Left hindlimb (tissue), 1 donor: ENCODE data around the gene SCYGR1.
"Not testable (repeated sequence)": the region's sequence is repeated elsewhere in the genome, so short reads cannot be mapped to it uniquely, and the experiment has no call there.

Experiments used
- DNase-seq: peaks from one replicate; pipeline ENCODE4 v3.0.0-alpha.2; 2018

The SCYGR1 gene

GRCh38 chr2:227387583-227387982, at the start of gene SCYGR1:
Gene SCYGR1 (minus strand): TSS chr2:227387949. CDS start chr2:227387949, 0 bp downstream.
- not testable (repeated sequence) for DNase-seq

- no peak for DNase-seq
Measured at GRCh38 chr2:227436436-227437174, 48.9 kb upstream of the SCYGR1 start.

- no peak for DNase-seq
Measured at GRCh38 chr2:227433171-227433570, 45.4 kb upstream of the SCYGR1 start.

GRCh38 chr2:227430639-227431038, 42.9 kb upstream of the SCYGR1 start:
- no peak for DNase-seq

GRCh38 chr2:227428731-227429285, 41.1 kb upstream of the SCYGR1 start:
- no peak for DNase-seq

GRCh38 chr2:227423656-227424499, 36.1 kb upstream of the SCYGR1 start:
- DNase-seq, result no peak

GRCh38 chr2:227420087-227421052, 32.6 kb upstream of the SCYGR1 start:
- DNase-seq, result no peak

- DNase-seq, result no peak
Measured at GRCh38 chr2:227416701-227417100, 29.0 kb upstream of the SCYGR1 start.

- no peak for DNase-seq
Measured at GRCh38 chr2:227415538-227416424, 28.0 kb upstream of the SCYGR1 start.

GRCh38 chr2:227414846-227415245, 27.1 kb upstream of the SCYGR1 start:
- no peak for DNase-seq

GRCh38 chr2:227413371-227413770, 25.6 kb upstream of the SCYGR1 start:
- no peak for DNase-seq

- DNase-seq, result no peak
Measured at GRCh38 chr2:227412877-227413276, 25.1 kb upstream of the SCYGR1 start.

- no peak for DNase-seq
Measured at GRCh38 chr2:227411990-227412350, 24.2 kb upstream of the SCYGR1 start.

GRCh38 chr2:227411320-227411989, 23.7 kb upstream of the SCYGR1 start:
- DNase-seq, result no peak

GRCh38 chr2:227410191-227410590, 22.4 kb upstream of the SCYGR1 start:
- DNase-seq, result no peak

- DNase-seq, result no peak
Measured at GRCh38 chr2:227407591-227408151, 19.9 kb upstream of the SCYGR1 start.

GRCh38 chr2:227406177-227407031, 18.7 kb upstream of the SCYGR1 start:
- DNase-seq, result peak; percentile 77

GRCh38 chr2:227404585-227405271, 17.0 kb upstream of the SCYGR1 start:
- DNase-seq, result no peak

- DNase-seq, result no peak
Measured at GRCh38 chr2:227402959-227403358, 15.2 kb upstream of the SCYGR1 start.
